Cerebellar cortex (tissue), 1 donor: ENCODE measurements around the gene ENDOU.

Experiments used
- DNase-seq: peaks from one replicate; pipeline ENCODE4 v3.0.0-alpha.2; 2015; ENCODE audit warnings: low spot score

The ENDOU gene

GRCh38 chr12:47725091-47725772 lies at the start of gene ENDOU:
ENDOU (minus strand) TSS chr12:47725490; CDS start chr12:47725413, 77 bp downstream.
- DNase-seq: no peak

- no peak for DNase-seq
These were observed 49.4 kb upstream of the ENDOU start for GRCh38 chr12:47774663-47775062.

- DNase-seq: no peak
These were observed 48.7 kb upstream of the ENDOU start for GRCh38 chr12:47773858-47774580.

- DNase-seq: peak; percentile 65
These were observed 48.0 kb upstream of the ENDOU start, which contains the start of gene SLC48A1 for GRCh38 chr12:47773062-47773857. SLC48A1 (plus strand) TSS chr12:47773238; CDS start chr12:47773305, 67 bp downstream.

- no peak for DNase-seq
These were observed 47.4 kb upstream of the ENDOU start for GRCh38 chr12:47772738-47773061.

GRCh38 chr12:47772094-47772660 lies 46.9 kb upstream of the ENDOU start:
- no peak for DNase-seq

- no peak for DNase-seq
These were observed 46.0 kb upstream of the ENDOU start for GRCh38 chr12:47771304-47771703.

GRCh38 chr12:47770086-47770726 lies 44.9 kb upstream of the ENDOU start:
- no peak for DNase-seq

GRCh38 chr12:47769234-47770085 lies 44.2 kb upstream of the ENDOU start:
- no peak for DNase-seq

- no peak for DNase-seq
These were observed 43.1 kb upstream of the ENDOU start for GRCh38 chr12:47768323-47768811.

GRCh38 chr12:47767216-47767724 lies 42.0 kb upstream of the ENDOU start:
- no peak for DNase-seq

- DNase-seq: no peak
These were observed 41.4 kb upstream of the ENDOU start for GRCh38 chr12:47766502-47767215.

- DNase-seq: no peak
These were observed 38.4 kb upstream of the ENDOU start for GRCh38 chr12:47763481-47764346.

GRCh38 chr12:47762850-47763465 lies 37.7 kb upstream of the ENDOU start:
- DNase-seq: no peak

GRCh38 chr12:47758834-47759690 lies 33.8 kb upstream of the ENDOU start, which contains the start of gene RAPGEF3:
RAPGEF3 (minus strand) TSS chr12:47758880; CDS start chr12:47758556, 324 bp downstream.
- DNase-seq: peak; percentile 55

- DNase-seq: no peak
These were observed 33.2 kb upstream of the ENDOU start for GRCh38 chr12:47758584-47758833.

GRCh38 chr12:47757840-47758583 lies 32.7 kb upstream of the ENDOU start:
- no peak for DNase-seq
